GM18519 (cell line): ENCODE results near the gene CCDC121.

ENCODE experiments used
- ATAC-seq: cut with Tn5 transposase; IDR thresholded peaks from one replicate; pipeline ENCODE4 v1.9.1; 2021; ENCODE audit warnings: mild to moderate bottlenecking, moderate library complexity; ENCODE audit not compliant: unreplicated experiment, low FRiP score

The CCDC121 gene

GRCh38 chr2:27583390-27583915 is 45.4 kb downstream of the CCDC121 start:
- ATAC-seq, result no peak

DNA sequence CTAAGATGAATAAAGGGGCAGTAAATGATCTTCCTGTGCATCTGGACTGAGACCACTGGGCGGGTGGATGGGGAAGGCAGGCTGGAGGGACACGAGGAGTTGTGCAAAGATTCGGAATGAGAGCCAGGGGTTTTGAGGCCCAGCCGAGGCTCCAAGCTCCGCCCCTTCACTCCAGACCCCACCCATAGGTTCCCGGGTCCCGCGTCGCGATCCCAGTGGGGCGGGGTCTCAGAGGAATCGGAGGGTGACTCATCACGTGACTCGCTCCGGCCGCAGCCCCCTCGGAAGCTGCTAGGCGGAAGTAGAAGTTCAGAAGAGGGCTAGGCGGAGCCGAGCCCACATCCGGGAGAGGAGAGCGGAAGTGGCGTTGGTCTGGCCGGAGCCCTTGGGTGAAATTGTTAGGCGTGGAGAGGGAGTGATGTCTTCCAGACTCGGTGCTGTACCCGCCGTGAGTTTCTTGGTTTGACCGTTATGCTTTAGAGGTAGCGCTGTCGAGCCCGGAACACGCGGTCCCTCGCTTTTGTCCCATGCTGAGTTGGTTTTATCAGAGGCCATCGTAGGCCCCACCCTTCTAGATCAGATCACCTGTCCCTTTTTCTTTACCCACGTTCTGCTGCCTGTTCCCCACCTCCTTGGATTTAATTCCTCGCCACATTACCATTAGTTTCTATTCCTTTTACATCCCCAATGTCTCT is 46.0 kb downstream of the CCDC121 start, which contains the start of gene ZNF512:
ZNF512 (plus strand) TSS at position 348 of the 695 bp plus-strand sequence; CDS start at position 419, 71 bp downstream.
- ATAC-seq, result peak; percentile 60

DNA sequence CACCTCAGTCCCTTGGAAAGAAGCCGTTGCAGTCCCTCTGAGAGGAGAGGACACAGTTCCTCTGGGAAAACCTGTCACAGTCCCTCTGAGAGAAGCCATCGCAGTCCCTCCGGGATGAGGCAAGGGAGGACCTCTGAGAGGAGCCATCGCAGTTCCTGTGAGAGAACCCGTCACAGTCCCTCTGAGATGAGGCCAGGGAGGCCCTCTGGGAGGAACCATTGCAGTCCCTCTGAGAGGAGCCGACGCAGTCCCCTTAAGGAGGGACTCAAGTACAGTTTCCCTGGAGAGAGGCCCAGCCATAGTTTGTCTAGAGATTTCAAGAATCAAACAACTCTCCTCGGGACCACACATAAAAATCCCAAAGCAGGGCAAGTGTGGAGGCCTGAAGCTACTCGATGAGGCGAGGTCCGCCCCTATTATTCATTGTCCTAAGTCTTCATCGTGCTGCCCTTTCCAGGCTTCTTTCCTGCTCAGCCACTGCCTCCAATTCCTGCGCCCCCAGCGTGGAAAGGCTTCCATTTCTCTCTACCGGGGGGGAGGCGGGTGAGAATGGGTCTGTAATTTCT is 46.6 kb downstream of the CCDC121 start:
- no peak for ATAC-seq

GRCh38 chr2:27581417-27582128 is 47.2 kb downstream of the CCDC121 start:
- ATAC-seq, result no peak
